Endothelial cell of umbilical vein (primary cell): ENCODE measurements around the gene SDK2. TPM values are rescaled to one million over a fixed set of nuclear protein-coding genes. Genes with fewer than 3 reads are reported as not detected.

Experiments
- BruUV-seq: library from RNA; stranded (reverse); fragments of 400-500 nt; replicated peaks from 2 replicates; lab custom pipeline; 2021; lab: Mats Ljungman, UMichigan
- CTCF ChIA-PET: fragments of 300-600, 350-600 bp; sonication (Branson Sonifier 250); formaldehyde crosslinking; loops from one replicate; lab custom pipeline; 2021; ENCODE audit warnings: antibody characterized with exemption, inconsistent platforms; lab: Charles Lee
- POLR2A ChIA-PET: fragments of 300-600, 350-600 bp; sonication (Branson Sonifier 250); formaldehyde crosslinking; loops from one replicate; lab custom pipeline; 2021; ENCODE audit warnings: antibody characterized with exemption, inconsistent platforms; lab: Charles Lee
- DNase-seq: peaks from one replicate; pipeline ENCODE4 v3.0.0-alpha.2; 2011; ENCODE audit warnings: low read depth, low spot score
- FAIRE-seq: peaks from 2 replicates; lab custom pipeline; 2011; peaks lifted over from hg19 to GRCh38; lab: Jason Lieb, UNC
- H2AFZ ChIP-seq: 2 replicates; pipeline ENCODE4 v1.6.0; 2012; ENCODE audit warnings: low read depth, low read length, control low read depth, inconsistent platforms
- H3K27ac ChIP-seq: 2 replicates; pipeline ENCODE4 v1.5.1; 2011; ENCODE audit warnings: low read depth, mild to moderate bottlenecking, control low read depth, low read length, moderate library complexity; ENCODE audit not compliant: insufficient read depth
- H3K27me3 ChIP-seq, 2 experiments: 2 replicates each; pipeline versions ENCODE4 v1.6.0 to v1.6.1; 2011; ENCODE audit warnings: low read length in 2 of 2, mixed read lengths in 1 of 2; ENCODE audit not compliant: control insufficient read depth in 2 of 2, insufficient read depth in 2 of 2
- H3K36me3 ChIP-seq, 2 experiments: 2 replicates in 1 of 2; 3 replicates in 1 of 2; pipeline ENCODE4 v1.5.1; 2011; ENCODE audit warnings: low read length in 2 of 2, mild to moderate bottlenecking in 1 of 2, moderate library complexity in 1 of 2; ENCODE audit not compliant: control insufficient read depth in 2 of 2, insufficient read depth in 2 of 2; ENCODE audit errors: extremely low read depth in 1 of 2
- H3K4me1 ChIP-seq: 3 replicates; pipeline ENCODE4 v1.5.1; 2011; ENCODE audit warnings: mild to moderate bottlenecking, low read length; ENCODE audit not compliant: control insufficient read depth, insufficient read depth; ENCODE audit errors: extremely low read depth
- H3K4me2 ChIP-seq: 2 replicates; pipeline ENCODE4 v1.6.1; 2011; ENCODE audit warnings: low read length, control low read depth, mixed read lengths; ENCODE audit not compliant: insufficient read depth
- H3K4me3 ChIP-seq, 3 experiments: fragments of 200-600 bp in 1 of 3; sonication (generic), shearing (Covaris generic) in 1 of 3; replicated peaks in 1 of 3; 2 replicates each; pipeline ENCODE4 v1.5.1; 2011 to 2016; ENCODE audit warnings: control low read depth in 3 of 3, low read length in 3 of 3, mild to moderate bottlenecking in 2 of 3, inconsistent platforms in 1 of 3, low read depth in 1 of 3, moderate library complexity in 1 of 3; ENCODE audit not compliant: insufficient read depth in 1 of 3
- H3K79me2 ChIP-seq: 2 replicates; pipeline ENCODE4 v1.6.0; 2012; ENCODE audit warnings: low read length, inconsistent platforms; ENCODE audit not compliant: control insufficient read depth, insufficient read depth
- H3K9ac ChIP-seq: replicated peaks from 2 replicates; pipeline ENCODE3; 2011; ENCODE audit warnings: low read length, control low read depth; ENCODE audit not compliant: insufficient read depth; ENCODE audit errors: extremely low read depth
- H3K9me1 ChIP-seq: replicated peaks from 3 replicates; pipeline ENCODE4 v1.6.0; 2011; ENCODE audit warnings: mild to moderate bottlenecking, low read length; ENCODE audit not compliant: control insufficient read depth, insufficient read depth; ENCODE audit errors: extremely low read depth
- H3K9me3 ChIP-seq: replicated peaks from 2 replicates; pipeline ENCODE4 v1.5.1; 2012; ENCODE audit warnings: low read length, inconsistent platforms; ENCODE audit not compliant: control insufficient read depth, insufficient read depth
- H4K20me1 ChIP-seq: replicated peaks from 2 replicates; pipeline ENCODE3; 2011; ENCODE audit warnings: mild to moderate bottlenecking, low read length; ENCODE audit not compliant: control insufficient read depth, insufficient read depth; ENCODE audit errors: extremely low read depth
- CTCF ChIP-seq, 2 donors: IDR thresholded peaks; 1 replicate in 1 of 2; 2 replicates in 1 of 2; pipeline ENCODE4 v1.5.1; 2011; ENCODE audit warnings: low read length in 2 of 2, mild to moderate bottlenecking in 2 of 2, moderate library complexity in 2 of 2, control low read depth in 1 of 2, inconsistent platforms in 1 of 2, low read depth in 1 of 2; ENCODE audit not compliant: insufficient read depth in 1 of 2; ENCODE audit errors: extremely low read depth in 1 of 2
- EZH2 ChIP-seq: IDR thresholded peaks from 2 replicates; pipeline ENCODE4 v1.6.1; 2012; ENCODE audit warnings: borderline replicate concordance, low read depth, mild to moderate bottlenecking, moderate library complexity, low read length, inconsistent platforms; ENCODE audit not compliant: severe bottlenecking
- FOS ChIP-seq: IDR thresholded peaks from 2 replicates; pipeline ENCODE4 v1.6.1; 2011; ENCODE audit warnings: mild to moderate bottlenecking, low read length, moderate library complexity, borderline replicate concordance; ENCODE audit not compliant: insufficient read depth
- GATA2 ChIP-seq: IDR thresholded peaks from 2 replicates; pipeline ENCODE4 v1.7.0; 2011; ENCODE audit warnings: low read depth, mild to moderate bottlenecking, moderate library complexity, mixed read lengths, low read length; ENCODE audit not compliant: insufficient read length, insufficient read depth
- JUN ChIP-seq: IDR thresholded peaks from 2 replicates; pipeline ENCODE4 v1.6.1; 2011; ENCODE audit warnings: borderline replicate concordance, low read depth; ENCODE audit not compliant: insufficient read length, insufficient read depth
- MAX ChIP-seq: IDR thresholded peaks from 2 replicates; pipeline ENCODE4 v1.6.1; 2011; ENCODE audit not compliant: insufficient read depth, insufficient read length
- MYC ChIP-seq: IDR thresholded peaks from one replicate; pipeline ENCODE4 v1.6.1; 2011; ENCODE audit warnings: mild to moderate bottlenecking, low read depth, low read length
- POLR2A ChIP-seq: IDR thresholded peaks from 2 replicates; pipeline ENCODE4 v1.6.1; 2012; ENCODE audit warnings: low read depth, mild to moderate bottlenecking, control low read depth, low read length
- POLR2AphosphoS5 ChIP-seq: IDR thresholded peaks from 2 replicates; pipeline ENCODE4 v1.6.1; 2012; ENCODE audit warnings: low read depth, mild to moderate bottlenecking, control low read depth, low read length, moderate library complexity; ENCODE audit not compliant: insufficient read depth
- dilution Hi-C: fragments of 300-500 bp; cut with MboI; formaldehyde crosslinking; loops from one replicate; pipeline ENCODE4 v1.15.0; 2019; ENCODE audit warnings: low sequenced_read_pairs; ENCODE audit not compliant: extremely low pct_ligation_motif_present
- intact Hi-C: fragments of 100-400 bp; cut with micrococcal nuclease; formaldehyde crosslinking; loops from one replicate; pipeline ENCODE4 v1.10.0; 2022
- polyA plus RNA-seq, 4 experiments: library from polyadenylated mRNA; depleted of rRNA in 3 of 4; stranded (reverse) in 3 of 4; unstranded in 1 of 4; fragments of >200 nt; gene quantifications; 2 replicates each; pipeline versions ENCODE4 v1.2.1 to v1.2.3, GENCODE V29; 2011 to 2012; ENCODE audit warnings: missing spikeins in 1 of 4
- total RNA-seq: library from RNA; stranded (reverse); gene quantifications from 2 replicates; pipeline ENCODE4 v1.2.3, GENCODE V29; 2021

Gene SDK2
- total and polyA plus RNA-seq, 2 donors (not counting 3 experiments of a cell fraction or from before 2014, with no cell fraction given) = not detected

GRCh38 chr17:73371836-73372235 is 272.4 kb downstream of the SDK2 start:
- Histone ChIP-seq H3K4me2 (no peak overlapping the region), H3K9me1 (no peaks in the 10 kb centered on the region), H3K27me3 (peaks cover 0 to 3% of the 10 kb centered on the region in 2 experiments), H3K4me1 (no peaks in the 10 kb centered on the region), H3K9me3 (no peaks in the 10 kb centered on the region), H2AFZ (no peak overlapping the region), H3K9ac (no peak overlapping the region), H4K20me1 (no peaks in the 10 kb centered on the region), H3K36me3 (no peaks in the 10 kb centered on the region), H3K79me2 (no peaks in the 10 kb centered on the region), H3K27ac (no peak overlapping the region), H3K4me3 (no peak overlapping the region)
- BruUV-seq = no TSS peak
- DNase-seq = no peak
- TF ChIP-seq POLR2A = no peak
- TF ChIP-seq MYC = no peak
- no peak for TF ChIP-seq MAX
- TF ChIP-seq GATA2 = no peak
- no peak for TF ChIP-seq JUN
- TF ChIP-seq POLR2AphosphoS5 = no peak
- TF ChIP-seq CTCF (IDR thresholded peaks at IDR 0.05; ENCODE audit: extremely low read depth in 1 of 2, insufficient read depth in 1 of 2, low read depth in 1 of 2, low read length in 2 of 2) = no peak
- TF ChIP-seq FOS = no peak
- no peak for TF ChIP-seq EZH2
- dilution Hi-C loops = no loop called here
- no peak for FAIRE-seq
- ChIA-PET CTCF (interaction anchor here (1.0 to 7.3 kb wide), 9 partner anchors 10 to 815 kb away, joined by 3 to 376 read pairs (median 28); partner anchors contain the start of genes CDC42EP4 and CPSF4L), POLR2A (no interaction called here)
- intact Hi-C loops = loop anchor here (5.0 kb wide), 1 partner anchor 815 kb away; no protein-coding TSS in a partner anchor
